CD4-positive, alpha-beta T cell (primary cell): ENCODE measurements around the gene COL24A1. TPM values are rescaled to one million over a fixed set of nuclear protein-coding genes. Genes with fewer than 3 reads are reported as not detected.
"Not testable (repeated sequence)": the region's sequence is repeated elsewhere in the genome, so short reads cannot be mapped to it uniquely, and the experiment has no call there.

Source experiments
- ATAC-seq: fragments of 200-7000 bp; cut with Tn5 transposase; one replicate; pipeline ENCODE4 v1.10.0; 2022; ENCODE audit warnings: mild to moderate bottlenecking; ENCODE audit not compliant: poor library complexity
- CTCF ChIA-PET: fragments of 350-600 bp; sonication (Branson Sonifier 250); formaldehyde crosslinking; loops from one replicate; lab custom pipeline; 2021; ENCODE audit warnings: antibody characterized with exemption, inconsistent platforms; lab: Charles Lee
- POLR2A ChIA-PET: fragments of 350-600 bp; sonication (Branson Sonifier 250); formaldehyde crosslinking; loops from one replicate; lab custom pipeline; 2021; ENCODE audit warnings: antibody characterized with exemption, inconsistent platforms; lab: Charles Lee
- DNase-seq, 14 experiments: peaks; one replicate each; pipeline ENCODE4 v3.0.0-alpha.2; 2013 to 2020; ENCODE audit warnings: mixed read lengths in 2 of 14
- H3K27ac ChIP-seq, 2 donors: one replicate each; pipeline versions ENCODE4 v1.5.1 to v1.7.0; 2013; ENCODE audit warnings: low read length in 2 of 2, low read depth in 1 of 2, mild to moderate bottlenecking in 1 of 2
- H3K27me3 ChIP-seq, 2 experiments: 1 replicate in 1 of 2; 2 replicates in 1 of 2; pipeline versions ENCODE4 v1.6.1 to v1.7.0; 2013; ENCODE audit warnings: low read length in 2 of 2, control low read depth in 1 of 2, mild to moderate bottlenecking in 1 of 2, moderate library complexity in 1 of 2; ENCODE audit not compliant: insufficient read depth in 2 of 2, control insufficient read depth in 1 of 2
- H3K36me3 ChIP-seq: one replicate; pipeline ENCODE4 v1.6.1; 2013; ENCODE audit warnings: low read length, control low read depth; ENCODE audit not compliant: insufficient read depth
- H3K4me1 ChIP-seq: one replicate; pipeline ENCODE4 v1.6.1; 2013; ENCODE audit warnings: low read length, control low read depth; ENCODE audit not compliant: insufficient read depth
- H3K4me3 ChIP-seq: one replicate; pipeline ENCODE4 v1.5.1; 2013; ENCODE audit warnings: mild to moderate bottlenecking, low read length, moderate library complexity
- H3K9me3 ChIP-seq, 2 experiments: 1 replicate in 1 of 2; 2 replicates in 1 of 2; pipeline versions ENCODE4 v1.6.1 to v1.7.0; 2013; ENCODE audit warnings: low read length in 2 of 2, mild to moderate bottlenecking in 2 of 2, control low read depth in 1 of 2, moderate library complexity in 1 of 2; ENCODE audit not compliant: control insufficient read depth in 1 of 2, insufficient read depth in 1 of 2
- H3K27ac Mint-ChIP-seq: one replicate; pipeline ENCODE4 v1.8.0; 2020; ENCODE audit warnings: mixed read lengths
- H3K27me3 Mint-ChIP-seq: one replicate; pipeline ENCODE4 v1.8.0; 2021; ENCODE audit warnings: mixed read lengths
- H3K36me3 Mint-ChIP-seq: one replicate; pipeline ENCODE4 v1.8.0; 2021; ENCODE audit warnings: low read depth, mixed read lengths
- H3K4me1 Mint-ChIP-seq: one replicate; pipeline ENCODE4 v1.8.0; 2021; ENCODE audit warnings: low read depth, mixed read lengths
- H3K4me3 Mint-ChIP-seq: one replicate; pipeline ENCODE4 v1.8.0; 2020; ENCODE audit warnings: mild to moderate bottlenecking, mixed read lengths
- H3K9me3 Mint-ChIP-seq: one replicate; pipeline ENCODE4 v1.8.0; 2020; ENCODE audit warnings: mixed read lengths
- intact Hi-C, 2 experiments: fragments of 100-400 bp; cut with DNase I in 1 of 2; cut with micrococcal nuclease in 1 of 2; formaldehyde crosslinking; loops; one replicate each; pipeline versions ENCODE4 v1.15.1 to v1.9.0; 2023 to 2025; cut with DNase I, micrococcal nuclease
- total RNA-seq, 174 experiments: library from RNA in 2 of 174; stranded (reverse) in 2 of 174; gene quantifications; one replicate each; pipeline ENCODE4 v1.2.3 and lab custom pipeline; 2021 to 2026
- TF ChIP-seq, protein P1 (sequence below): fragments of 200-600 bp; IDR thresholded peaks from one replicate; pipeline ENCODE4 v1.8.0; 2022; ENCODE audit warnings: antibody characterized with exemption, mild to moderate bottlenecking

The COL24A1 gene
- total RNA-seq, 2 experiments from 2014 or later: 0.25 TPM; not detected in 1

DNA sequence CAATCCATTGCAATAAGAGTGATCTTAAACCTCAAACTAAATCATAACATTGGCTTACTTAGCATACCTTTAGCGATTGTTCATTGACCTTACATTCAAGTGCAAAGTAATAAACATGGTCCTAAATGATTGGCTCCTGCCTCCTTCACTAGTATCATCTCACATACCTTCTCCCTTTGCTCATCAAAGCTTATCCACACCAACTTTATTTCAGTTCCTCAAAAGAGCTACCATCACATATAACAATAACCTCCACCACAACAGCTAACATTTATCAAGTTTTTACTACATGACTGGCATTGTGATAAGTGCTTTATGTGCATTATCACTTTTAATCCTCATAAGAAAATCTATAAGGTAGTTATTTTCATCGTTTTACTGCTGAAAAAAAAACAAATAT, 198.8 kb downstream of the COL24A1 start:
- no peak overlapping the region for H3K4me3 Mint-ChIP-seq
- Histone ChIP-seq H3K9me3 (no peaks in the 10 kb centered on the region), H3K4me1 (no peaks in the 10 kb centered on the region), H3K4me3 (no peak overlapping the region), H3K27me3 (no peaks in the 10 kb centered on the region), H3K27ac (no peak overlapping the region), H3K36me3 (no peaks in the 10 kb centered on the region)
- CTCF ChIA-PET: no interaction called here
- H3K27ac Mint-ChIP-seq: no peak overlapping the region
- DNase-seq (no peak), ATAC-seq (no peak)
- no peaks in the 10 kb centered on the region for H3K36me3 Mint-ChIP-seq
- H3K9me3 Mint-ChIP-seq: peaks cover 3% of the 10 kb centered on the region
- intact Hi-C loops: no loop called here
- H3K27me3 Mint-ChIP-seq: no peaks in the 10 kb centered on the region
- TF ChIP-seq, protein P1, sequence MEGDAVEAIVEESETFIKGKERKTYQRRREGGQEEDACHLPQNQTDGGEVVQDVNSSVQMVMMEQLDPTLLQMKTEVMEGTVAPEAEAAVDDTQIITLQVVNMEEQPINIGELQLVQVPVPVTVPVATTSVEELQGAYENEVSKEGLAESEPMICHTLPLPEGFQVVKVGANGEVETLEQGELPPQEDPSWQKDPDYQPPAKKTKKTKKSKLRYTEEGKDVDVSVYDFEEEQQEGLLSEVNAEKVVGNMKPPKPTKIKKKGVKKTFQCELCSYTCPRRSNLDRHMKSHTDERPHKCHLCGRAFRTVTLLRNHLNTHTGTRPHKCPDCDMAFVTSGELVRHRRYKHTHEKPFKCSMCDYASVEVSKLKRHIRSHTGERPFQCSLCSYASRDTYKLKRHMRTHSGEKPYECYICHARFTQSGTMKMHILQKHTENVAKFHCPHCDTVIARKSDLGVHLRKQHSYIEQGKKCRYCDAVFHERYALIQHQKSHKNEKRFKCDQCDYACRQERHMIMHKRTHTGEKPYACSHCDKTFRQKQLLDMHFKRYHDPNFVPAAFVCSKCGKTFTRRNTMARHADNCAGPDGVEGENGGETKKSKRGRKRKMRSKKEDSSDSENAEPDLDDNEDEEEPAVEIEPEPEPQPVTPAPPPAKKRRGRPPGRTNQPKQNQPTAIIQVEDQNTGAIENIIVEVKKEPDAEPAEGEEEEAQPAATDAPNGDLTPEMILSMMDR: no peak
- H3K4me1 Mint-ChIP-seq: no peaks in the 10 kb centered on the region
- POLR2A ChIA-PET: no interaction called here

DNA sequence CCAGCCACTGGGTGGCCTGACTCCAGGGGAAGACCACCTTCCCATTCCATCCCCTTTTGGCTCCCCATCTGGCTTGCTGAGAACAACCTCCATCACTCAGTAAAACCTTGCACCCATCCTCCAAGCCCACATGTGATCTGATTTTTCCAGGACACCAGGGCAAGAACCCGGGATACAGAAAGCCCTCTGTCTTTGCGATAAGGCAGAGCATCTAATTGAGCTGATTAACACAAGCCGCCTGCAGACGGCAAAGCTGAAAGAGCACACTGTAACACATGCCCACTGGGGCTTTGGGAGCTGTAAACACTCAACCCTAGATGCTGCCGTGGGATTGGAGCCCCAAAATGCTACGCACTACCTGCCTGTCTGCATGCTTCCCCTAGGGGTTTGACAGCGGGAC, 201.4 kb downstream of the COL24A1 start:
- H3K27me3 Mint-ChIP-seq, H3K36me3 Mint-ChIP-seq, H3K27me3 ChIP-seq, H3K4me3 Mint-ChIP-seq, CTCF ChIA-PET, H3K36me3 ChIP-seq, H3K4me1 ChIP-seq, intact Hi-C loops, ATAC-seq, H3K27ac Mint-ChIP-seq, H3K9me3 Mint-ChIP-seq, H3K9me3 ChIP-seq, H3K4me1 Mint-ChIP-seq, DNase-seq, H3K27ac ChIP-seq, POLR2A ChIA-PET, H3K4me3 ChIP-seq: not testable (repeated sequence)

DNA sequence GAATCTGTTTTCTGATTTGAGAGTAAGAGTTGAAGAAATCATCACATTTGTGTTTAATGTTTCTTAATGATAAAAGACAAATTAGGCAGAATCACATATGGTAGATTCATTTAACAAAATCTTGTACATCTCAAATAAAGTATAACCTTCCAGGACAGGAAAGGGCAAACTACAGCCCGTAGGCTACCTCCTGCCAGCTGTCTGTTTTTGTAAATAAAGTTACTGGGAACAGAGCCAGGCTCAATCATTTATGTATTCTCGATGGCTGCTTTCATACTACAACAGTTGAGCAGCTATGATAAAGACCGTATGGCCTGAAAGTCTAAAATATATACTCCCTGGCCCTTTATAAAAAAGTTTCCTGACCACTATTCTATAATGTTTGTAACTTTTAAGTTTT, 204.1 kb downstream of the COL24A1 start:
- Mint-ChIP-seq H3K9me3 (peaks cover under 1% of the 10 kb centered on the region), H3K4me3 (no peak overlapping the region), H3K4me1 (no peaks in the 10 kb centered on the region), H3K27ac (no peak overlapping the region), H3K36me3 (no peaks in the 10 kb centered on the region), H3K27me3 (no peaks in the 10 kb centered on the region)
- ChIA-PET POLR2A (no interaction called here), CTCF (no interaction called here)
- H3K4me1 ChIP-seq: no peaks in the 10 kb centered on the region
- intact Hi-C loops: no loop called here
- H3K9me3 ChIP-seq: no peaks in the 10 kb centered on the region
- H3K27me3 ChIP-seq: no peaks in the 10 kb centered on the region
- DNase-seq: no peak
- H3K36me3 ChIP-seq: no peaks in the 10 kb centered on the region
- no peak overlapping the region for H3K4me3 ChIP-seq
- no peak for ATAC-seq
- TF ChIP-seq, protein P1: no peak
- no peak overlapping the region for H3K27ac ChIP-seq

DNA sequence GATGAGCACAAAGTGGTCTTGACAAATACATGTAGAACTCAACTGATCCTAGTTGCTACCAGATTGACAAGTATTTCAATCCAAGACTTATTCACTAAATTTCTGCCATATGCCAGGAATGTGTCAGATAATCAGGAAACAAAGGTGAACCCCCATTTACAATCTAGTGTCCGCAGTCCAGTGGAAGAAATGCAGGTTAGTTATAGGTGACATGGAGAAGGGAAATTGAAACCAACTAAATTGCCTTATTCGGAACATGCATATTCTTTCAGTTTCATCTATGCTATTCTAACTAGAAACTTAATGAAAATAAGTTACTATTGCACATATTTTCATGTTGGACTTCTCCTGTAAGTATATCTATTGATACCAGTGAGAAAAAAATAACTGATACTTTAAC, 209.4 kb downstream of the COL24A1 start:
- POLR2A ChIA-PET: no interaction called here
- no peaks in the 10 kb centered on the region for H3K9me3 ChIP-seq
- H3K36me3 ChIP-seq: no peaks in the 10 kb centered on the region
- no peak for ATAC-seq
- H3K27me3 ChIP-seq: no peaks in the 10 kb centered on the region
- intact Hi-C loops: no loop called here
- no peaks in the 10 kb centered on the region for H3K9me3 Mint-ChIP-seq
- no peak overlapping the region for H3K27ac Mint-ChIP-seq
- CTCF ChIA-PET: no interaction called here
- H3K4me1 ChIP-seq: no peaks in the 10 kb centered on the region
- no peak overlapping the region for H3K4me3 ChIP-seq
- DNase-seq: no peak
- H3K27ac ChIP-seq: no peak overlapping the region
- H3K4me1 Mint-ChIP-seq: no peaks in the 10 kb centered on the region
- H3K4me3 Mint-ChIP-seq: no peak overlapping the region
- TF ChIP-seq, protein P1: no peak
- H3K36me3 Mint-ChIP-seq: no peaks in the 10 kb centered on the region
- no peaks in the 10 kb centered on the region for H3K27me3 Mint-ChIP-seq
